Measurements from ENCODE around the gene ODC1. TPM values are rescaled to one million over a fixed set of nuclear protein-coding genes. Genes with fewer than 3 reads are reported as not detected.
A peak's percentile ranks its signal among the peaks of the same experiment; 100 is the strongest.

Gene ODC1
- total RNA-seq, 1 donor from 2014 or later = 119 TPM

GRCh38 chr2:10406491-10407188 lies 41.5 kb downstream of the ODC1 start:
- Histone ChIP-seq H3K27me3 (ENCODE audit: insufficient read depth, low read length) (no peaks in the 10 kb centered on the region), H3K36me3 (ENCODE audit: insufficient read depth, low read length) (no peaks in the 10 kb centered on the region), H3K27ac (ENCODE audit: low read depth, low read length) (peak overlapping the region; percentile 53), H3K9ac (ENCODE audit: low read length) (peak overlapping the region; percentile 64), H3K4me2 (ENCODE audit: low read length) (no peak overlapping the region), H3K4me3 (ENCODE audit: insufficient read depth, low read depth, low read length) (no peak overlapping the region), H4K20me1 (ENCODE audit: insufficient read depth, low read length) (no peaks in the 10 kb centered on the region), H3K9me3 (ENCODE audit: insufficient read depth, low read depth, low read length) (no peaks in the 10 kb centered on the region), H2AFZ (ENCODE audit: low read depth, low read length) (no peak overlapping the region), H3K4me1 (ENCODE audit: insufficient read depth, low read length) (peaks cover 54% of the 10 kb centered on the region), H3K79me2 (ENCODE audit: insufficient read depth, low read length) (no peaks in the 10 kb centered on the region)
- TF ChIP-seq EZH2 (IDR thresholded peaks at IDR 0.05; ENCODE audit: insufficient read depth, low read length) (no peak), CTCF (IDR thresholded peaks at IDR 0.05; ENCODE audit: insufficient read depth, low read depth, low read length) (no peak)
- Mint-ChIP-seq H3K9me3 (ENCODE audit: unreplicated experiment) (no peaks in the 10 kb centered on the region), H3K36me3 (ENCODE audit: low read depth, unreplicated experiment) (peaks cover 2% of the 10 kb centered on the region), H3K4me3 (ENCODE audit: unreplicated experiment) (no peak overlapping the region), H3K27me3 (ENCODE audit: low read depth, unreplicated experiment) (peaks cover 7% of the 10 kb centered on the region), H3K27ac (ENCODE audit: unreplicated experiment) (no peak overlapping the region), H3K4me1 (ENCODE audit: low read depth, unreplicated experiment) (peaks cover 16% of the 10 kb centered on the region)
- FAIRE-seq (no peak), DNase-seq (ENCODE audit: low read depth) (no peak)

GRCh38 chr2:10406016-10406415 lies 42.1 kb downstream of the ODC1 start:
- Histone ChIP-seq H3K4me1 (ENCODE audit: insufficient read depth, low read length) (peaks cover 53% of the 10 kb centered on the region), H3K9ac (ENCODE audit: low read length) (peak overlapping the region; percentile 64)
- H3K27ac Mint-ChIP-seq (ENCODE audit: unreplicated experiment) = no peak overlapping the region

More at GRCh38 chr2:10406016-10406415, 42.1 kb downstream of the ODC1 start:
- TF ChIP-seq CTCF (IDR thresholded peaks at IDR 0.05; ENCODE audit: insufficient read depth, low read depth, low read length) (no peak), EZH2 (IDR thresholded peaks at IDR 0.05; ENCODE audit: insufficient read depth, low read length) (no peak)
- Mint-ChIP-seq H3K27me3 (ENCODE audit: low read depth, unreplicated experiment) (peaks cover 7% of the 10 kb centered on the region), H3K4me1 (ENCODE audit: low read depth, unreplicated experiment) (peaks cover 16% of the 10 kb centered on the region), H3K9me3 (ENCODE audit: unreplicated experiment) (no peaks in the 10 kb centered on the region), H3K4me3 (ENCODE audit: unreplicated experiment) (no peak overlapping the region), H3K36me3 (ENCODE audit: low read depth, unreplicated experiment) (peaks cover 5% of the 10 kb centered on the region)
- Histone ChIP-seq H3K9me3 (ENCODE audit: insufficient read depth, low read depth, low read length) (no peaks in the 10 kb centered on the region), H2AFZ (ENCODE audit: low read depth, low read length) (no peak overlapping the region), H3K4me3 (ENCODE audit: insufficient read depth, low read depth, low read length) (no peak overlapping the region), H3K79me2 (ENCODE audit: insufficient read depth, low read length) (no peaks in the 10 kb centered on the region), H3K27me3 (ENCODE audit: insufficient read depth, low read length) (no peaks in the 10 kb centered on the region), H3K36me3 (ENCODE audit: insufficient read depth, low read length) (no peaks in the 10 kb centered on the region), H3K4me2 (ENCODE audit: low read length) (peak overlapping the region; percentile 75), H3K27ac (ENCODE audit: low read depth, low read length) (peak overlapping the region; percentile 53), H4K20me1 (ENCODE audit: insufficient read depth, low read length) (no peaks in the 10 kb centered on the region)
- peak; percentile 40 for DNase-seq (ENCODE audit: low read depth)
- no peak for FAIRE-seq

Data from astrocyte (in vitro differentiated cells and primary cell).